HEK293 (cell line): Measurements from ENCODE around the gene PLEK2.

Experiments used
- CTCF ChIP-seq: fragments of 450-650 bp; formaldehyde crosslinking; IDR thresholded peaks from 2 replicates; pipeline ENCODE4 v1.5.1; 2016; ENCODE audit warnings: missing biosample characterization, missing genetic modification characterization
- MYNN ChIP-seq: fragments of 450-650 bp; formaldehyde crosslinking; IDR thresholded peaks from 2 replicates; pipeline ENCODE4 v1.5.1; 2016; ENCODE audit warnings: missing biosample characterization, missing genetic modification characterization, borderline replicate concordance
- PRDM4 ChIP-seq: fragments of 450-650 bp; formaldehyde crosslinking; IDR thresholded peaks from 2 replicates; pipeline ENCODE4 v1.5.1; 2017; ENCODE audit warnings: missing biosample characterization, missing genetic modification characterization
- ZBTB17 ChIP-seq: fragments of 450-650 bp; formaldehyde crosslinking; IDR thresholded peaks from 2 replicates; pipeline ENCODE4 v1.5.1; 2016; ENCODE audit warnings: missing biosample characterization, missing genetic modification characterization
- ZNF354C ChIP-seq: fragments of 450-650 bp; formaldehyde crosslinking; IDR thresholded peaks from 2 replicates; pipeline ENCODE4 v1.5.1; 2016; ENCODE audit warnings: missing biosample characterization, missing genetic modification characterization, low read depth, borderline replicate concordance
- ZNF626 ChIP-seq: fragments of 450-650 bp; sonication (Bioruptor Pico); formaldehyde crosslinking; IDR thresholded peaks from 2 replicates; pipeline ENCODE4 v1.5.1; 2018; ENCODE audit warnings: missing biosample characterization, missing genetic modification characterization, inconsistent platforms
- ZNF792 ChIP-seq: fragments of 450-650 bp; formaldehyde crosslinking; IDR thresholded peaks from 2 replicates; pipeline ENCODE4 v1.5.1; 2016; ENCODE audit warnings: missing biosample characterization, missing genetic modification characterization
- ZSCAN16 ChIP-seq: fragments of 450-650 bp; formaldehyde crosslinking; IDR thresholded peaks from 2 replicates; pipeline ENCODE4 v1.5.1; 2016; ENCODE audit warnings: missing biosample characterization, missing genetic modification characterization

DNA sequence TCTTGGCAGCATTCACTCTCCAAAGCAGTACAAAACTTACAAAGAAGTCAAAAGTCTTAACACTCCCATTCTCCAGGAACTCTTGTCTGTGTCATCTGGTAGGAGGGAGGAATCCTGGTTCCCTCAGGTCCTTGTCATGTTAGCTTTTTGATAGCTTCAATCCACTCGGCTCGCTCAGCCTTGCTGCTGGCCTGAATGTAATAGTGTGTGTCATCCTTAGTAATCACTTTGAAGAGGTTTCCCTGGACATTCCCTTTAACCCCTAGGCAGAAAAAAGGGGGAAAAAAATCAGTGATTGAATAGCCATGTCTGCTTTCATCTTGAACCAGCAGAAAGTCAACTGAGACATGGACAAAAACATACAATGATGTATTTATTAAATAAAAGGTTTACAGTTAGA, 24.8 kb downstream of the PLEK2 start:
- TF ChIP-seq ZNF792 (tag by site-specific recombination), result no peak
- TF ChIP-seq CTCF (tag by site-specific recombination), result no peak
- TF ChIP-seq ZNF626 (tag by site-specific recombination), result no peak
- no peak for TF ChIP-seq MYNN (tag by site-specific recombination)
- TF ChIP-seq ZBTB17, result no peak
- TF ChIP-seq PRDM4, result no peak
- TF ChIP-seq ZSCAN16 (tag by site-specific recombination), result no peak
- TF ChIP-seq ZNF354C (tag by site-specific recombination), result no peak
